SH-SY5Y (cell line): ENCODE results near the gene USP37.

Experiments used
- GATA2 ChIP-seq: IDR thresholded peaks from 2 replicates; pipeline ENCODE4 v1.6.1; 2011; ENCODE audit warnings: mild to moderate bottlenecking, low read depth, low read length
- GATA3 ChIP-seq: IDR thresholded peaks from 2 replicates; pipeline ENCODE4 v1.6.1; 2011; ENCODE audit warnings: low read depth, mild to moderate bottlenecking, low read length, moderate library complexity

DNA sequence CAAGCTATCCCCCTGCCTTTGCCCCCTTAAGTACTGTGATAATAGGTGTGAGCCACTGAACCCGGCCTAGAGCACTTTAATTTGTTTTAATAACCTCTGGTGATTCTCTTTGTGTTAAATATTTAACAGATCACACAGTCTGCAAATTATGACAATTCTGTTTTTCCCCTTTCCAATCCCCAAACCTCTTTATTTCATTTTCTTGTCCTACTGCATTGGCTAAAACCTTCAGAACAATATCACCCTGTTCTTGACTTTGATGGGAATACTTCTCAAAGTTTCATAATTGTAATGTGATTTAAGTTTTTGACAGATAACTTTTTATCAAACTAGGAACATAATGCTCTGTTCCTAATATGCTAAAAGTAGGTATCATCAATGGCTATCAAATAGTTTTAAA lies 44.5 kb downstream of the USP37 start:
- TF ChIP-seq GATA2, result no peak
- no peak for TF ChIP-seq GATA3
